ENCODE results near the gene ACTR3C.
A peak's percentile ranks its signal among the peaks of the same experiment; 100 is the strongest.
"Not testable (repeated sequence)": the region's sequence is repeated elsewhere in the genome, so short reads cannot be mapped to it uniquely, and the experiment has no call there.

ACTR3C gene

GRCh38 chr7:150281681-150282403, 41.5 kb downstream of the ACTR3C start:
- not testable (repeated sequence) for DNase-seq (ENCODE audit: low spot score)

- not testable (repeated sequence) for DNase-seq (ENCODE audit: low spot score)
Observed at GRCh38 chr7:150278383-150278782, 45.0 kb downstream of the ACTR3C start.

DNA sequence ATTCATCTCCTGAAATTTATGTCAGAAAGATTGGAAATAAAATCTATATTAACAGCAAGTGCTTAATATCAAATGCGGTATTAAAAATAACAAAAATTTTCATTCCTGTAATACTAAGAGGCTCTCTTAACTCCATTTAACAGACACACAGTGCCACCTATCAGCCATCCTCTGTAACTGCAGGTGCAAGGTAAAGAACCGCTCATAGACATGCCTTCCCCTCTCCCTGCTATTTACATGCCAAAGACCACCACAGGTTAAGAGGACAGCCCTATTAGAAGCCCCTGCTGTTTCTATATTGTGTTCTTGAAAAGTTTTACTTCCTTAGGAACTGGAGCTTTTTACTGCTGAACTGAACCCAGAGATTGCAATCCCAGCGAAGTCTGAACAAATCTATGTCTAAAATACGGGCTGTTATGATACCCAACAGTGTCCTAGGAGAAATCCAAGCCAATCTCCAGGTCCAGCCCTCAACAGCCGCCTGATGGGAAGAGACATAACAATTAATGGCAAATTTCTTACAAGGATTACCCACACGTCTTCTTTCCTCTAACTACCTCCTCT, 47.1 kb downstream of the ACTR3C start:
- DNase-seq (ENCODE audit: low spot score) = peak; percentile 13

DNA sequence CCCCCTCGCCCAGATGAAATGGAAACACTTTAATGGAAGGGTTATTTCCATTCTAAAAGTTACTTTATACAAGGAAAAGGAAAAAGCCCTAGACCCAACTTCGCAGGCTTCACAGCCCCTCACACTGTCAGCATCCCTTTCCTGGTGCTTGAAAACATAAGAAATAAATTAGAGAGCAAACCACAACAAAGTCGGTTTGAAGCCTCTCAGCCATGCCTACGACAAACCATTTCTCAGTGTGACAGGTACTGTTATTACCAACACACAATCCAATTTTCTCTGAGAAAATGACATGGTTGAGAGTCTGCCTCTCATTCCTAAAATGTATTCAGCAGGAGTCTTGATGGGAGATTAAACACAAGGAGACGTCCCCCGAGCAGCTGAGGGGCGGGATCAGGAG, 51.4 kb downstream of the ACTR3C start:
- DNase-seq (ENCODE audit: low spot score) = not testable (repeated sequence)

DNA sequence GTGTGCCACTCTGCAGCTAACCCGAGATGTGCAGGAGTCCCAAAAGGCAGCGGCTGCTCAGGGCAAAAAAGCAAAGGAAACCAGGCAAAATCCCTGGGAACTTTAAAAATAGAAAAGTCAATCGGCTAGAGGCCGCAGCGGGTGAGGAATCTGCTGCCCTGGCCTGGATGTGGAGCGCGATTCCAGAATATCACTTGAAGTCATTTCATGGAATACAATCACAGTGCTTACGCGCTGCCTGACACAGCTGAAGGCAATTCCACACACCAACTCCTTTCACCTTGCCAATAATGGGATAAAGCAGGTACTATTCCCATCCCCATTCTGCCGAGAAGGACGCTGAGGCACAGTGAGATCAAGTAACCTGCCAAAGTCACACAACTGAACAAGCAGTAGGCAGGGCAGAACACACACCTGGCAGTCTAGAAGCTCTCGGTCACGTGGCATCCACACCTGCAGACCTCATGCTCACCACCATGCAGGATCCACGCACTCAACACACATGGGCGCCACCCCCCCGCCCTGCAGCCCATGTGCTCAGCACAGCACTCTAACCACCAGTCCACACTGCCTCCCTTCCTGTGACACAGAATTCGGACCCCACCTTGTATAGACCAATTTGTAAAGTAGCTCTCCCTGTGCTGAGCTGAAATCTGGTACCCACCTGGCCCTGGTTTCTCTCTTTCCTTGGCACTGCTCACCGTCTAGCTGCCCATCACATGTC, 53.1 kb downstream of the ACTR3C start:
- DNase-seq (ENCODE audit: low spot score) = not testable (repeated sequence)

DNA sequence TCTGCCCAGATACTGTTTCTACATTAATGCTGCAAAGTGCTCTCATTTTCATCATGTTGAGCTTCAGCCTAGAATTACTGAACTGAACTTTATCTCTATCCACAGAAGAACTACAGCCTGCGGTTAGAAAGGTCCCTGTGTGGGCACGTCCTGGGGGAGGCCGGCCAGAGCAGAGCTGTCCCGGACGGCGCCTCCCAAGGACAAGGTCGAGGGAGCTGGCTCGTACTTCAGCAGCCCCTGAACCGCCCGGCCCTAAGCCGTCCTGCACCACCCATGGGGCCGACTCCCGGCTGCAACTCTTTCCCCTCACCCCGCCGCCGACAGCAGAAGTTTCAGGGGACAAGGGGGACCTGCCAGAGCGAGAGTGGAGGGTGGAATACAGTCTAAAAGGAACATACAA, 54.5 kb downstream of the ACTR3C start:
- DNase-seq (ENCODE audit: low spot score) = not testable (repeated sequence)

- DNase-seq (ENCODE audit: low spot score) = not testable (repeated sequence)
Observed at GRCh38 chr7:150268287-150268686, 55.1 kb downstream of the ACTR3C start.

GRCh38 chr7:150266953-150267665, 56.2 kb downstream of the ACTR3C start:
- not testable (repeated sequence) for DNase-seq (ENCODE audit: low spot score)

DNA sequence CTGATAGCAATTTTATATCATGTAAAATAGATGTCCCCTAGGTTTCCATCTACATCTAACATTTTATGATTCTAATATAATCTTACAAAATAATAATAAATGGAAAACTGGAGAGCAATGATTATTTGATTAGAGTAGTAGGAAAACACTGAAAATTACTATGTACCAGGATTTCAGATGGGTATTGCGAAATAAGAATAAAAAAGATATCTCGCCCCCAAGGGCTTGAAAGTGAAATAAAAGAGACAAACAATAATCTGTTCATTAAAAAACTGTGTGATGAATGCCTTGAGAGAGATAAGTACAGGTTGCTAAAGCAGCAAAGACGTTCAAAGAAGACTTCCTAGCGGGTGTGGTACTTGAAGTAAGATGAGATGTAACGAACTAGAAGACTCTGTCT, 60.7 kb downstream of the ACTR3C start:
- DNase-seq (ENCODE audit: low spot score) = not testable (repeated sequence)

DNA sequence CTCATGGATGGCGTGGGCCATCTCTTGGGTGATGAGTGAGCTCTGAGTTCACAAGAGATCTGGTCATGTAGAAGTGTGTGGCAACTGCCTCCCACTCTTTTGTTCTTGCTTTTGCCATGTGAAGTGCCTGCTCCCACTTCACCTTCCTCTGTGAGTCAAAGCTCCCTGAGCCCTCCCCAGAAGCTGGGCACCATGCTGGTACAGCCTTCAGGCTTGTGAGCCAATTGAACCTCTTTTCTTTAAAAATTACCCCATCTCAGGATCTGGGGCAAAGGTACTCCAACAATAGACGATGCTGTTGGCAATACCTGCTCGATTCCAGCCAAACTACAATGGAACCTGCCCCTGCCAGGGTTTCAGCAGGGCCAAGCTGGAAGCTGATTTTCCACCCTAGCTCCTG, 75.6 kb downstream of the ACTR3C start:
- DNase-seq (ENCODE audit: low spot score) = not testable (repeated sequence)

DNA sequence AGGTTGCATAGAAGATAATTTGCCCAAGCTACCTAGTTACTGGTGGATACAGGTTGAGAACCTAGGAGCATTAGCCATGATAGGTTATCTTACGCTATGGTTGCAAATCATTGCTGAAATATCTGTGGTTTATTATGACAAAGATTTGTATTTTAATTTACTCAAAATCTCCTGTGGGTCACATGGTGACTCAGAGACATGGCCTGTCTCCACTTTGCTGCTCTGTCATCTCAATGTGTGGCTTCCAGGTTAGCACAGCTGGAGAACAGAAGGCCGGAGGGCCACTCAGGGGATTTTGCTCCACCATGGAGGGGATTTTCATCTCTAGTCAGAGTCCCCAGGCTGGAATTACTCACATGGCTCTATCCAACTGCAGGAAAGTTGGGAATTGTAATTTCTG, 78.1 kb downstream of the ACTR3C start:
- DNase-seq (ENCODE audit: low spot score) = not testable (repeated sequence)

DNA sequence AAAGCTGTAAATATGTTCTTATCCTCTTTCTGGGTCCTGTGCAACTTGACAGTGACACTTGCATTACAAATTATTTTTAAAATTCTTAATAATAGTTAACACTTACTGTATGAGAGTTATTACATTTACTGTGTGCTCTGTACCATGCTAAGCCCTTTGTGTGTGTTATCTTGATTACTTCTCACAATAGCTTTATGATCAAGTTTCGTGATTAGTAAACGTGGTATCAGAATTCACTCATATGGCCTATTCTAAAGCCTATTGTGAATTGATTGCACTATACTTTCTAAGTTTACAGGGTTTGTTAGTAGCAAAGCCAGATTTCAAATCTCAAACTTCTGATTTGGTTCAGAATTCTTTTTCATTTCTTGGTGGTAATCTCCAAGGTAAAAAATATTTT, 80.4 kb downstream of the ACTR3C start:
- DNase-seq (ENCODE audit: low spot score) = not testable (repeated sequence)

DNA sequence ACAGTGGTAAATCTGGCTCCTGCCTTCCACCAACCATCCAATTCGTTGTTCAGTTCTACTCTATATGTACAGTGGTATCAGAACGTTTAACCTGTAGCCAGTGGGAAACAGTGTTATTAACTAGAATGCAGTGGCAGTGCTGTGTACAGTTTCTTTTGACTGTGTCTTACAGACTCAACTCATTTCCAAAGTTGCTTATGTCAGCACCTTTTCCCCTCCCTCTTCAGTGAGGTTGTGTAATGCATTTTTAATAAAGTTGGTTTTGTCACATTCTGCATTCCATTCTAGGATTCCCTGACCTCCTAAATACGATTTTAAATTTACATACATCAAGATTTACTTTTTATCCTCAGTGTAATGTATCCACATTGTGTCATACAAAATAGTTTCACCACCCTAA, 97.9 kb downstream of the ACTR3C start:
- not testable (repeated sequence) for DNase-seq (ENCODE audit: low spot score)

- DNase-seq (ENCODE audit: low spot score) = not testable (repeated sequence)
Observed at GRCh38 chr7:150222083-150222972, 101.0 kb downstream of the ACTR3C start.

- not testable (repeated sequence) for DNase-seq (ENCODE audit: low spot score)
Observed at GRCh38 chr7:150220673-150221181, 102.6 kb downstream of the ACTR3C start.

DNA sequence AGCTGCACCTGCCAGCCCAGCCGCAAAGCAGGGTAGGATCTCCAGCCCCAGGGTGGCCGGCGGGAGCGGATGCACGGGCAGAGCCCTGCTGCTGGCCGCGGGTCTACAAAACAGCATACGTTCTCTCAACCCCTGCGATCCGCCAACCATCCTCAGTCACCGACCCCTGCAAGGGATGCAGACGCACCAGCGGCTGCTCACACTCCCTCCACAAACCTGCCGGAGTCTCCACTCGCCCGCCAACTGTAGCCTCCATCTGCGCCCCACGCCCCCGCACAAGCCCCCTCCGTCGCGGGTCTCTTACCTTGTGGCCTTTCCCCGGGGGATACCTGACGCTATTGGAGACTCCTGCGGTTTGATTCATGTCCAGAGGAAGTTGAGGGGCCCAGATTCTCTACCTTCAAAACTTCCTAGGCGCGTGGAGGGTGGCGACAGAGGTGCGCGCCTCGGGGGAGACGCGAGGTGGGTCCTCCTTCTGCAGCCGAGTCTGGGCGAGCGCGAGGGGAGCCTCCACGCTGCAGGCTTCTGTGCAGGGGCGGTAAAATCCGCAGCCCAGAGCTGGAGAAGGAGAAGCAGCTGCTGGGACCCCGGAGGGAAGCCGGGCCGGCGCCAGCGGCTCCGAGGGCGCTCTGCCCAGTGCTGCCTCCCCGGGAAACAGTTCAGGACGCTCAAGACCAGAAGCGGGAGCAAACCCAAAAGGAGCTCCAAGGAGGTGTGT, 103.2 kb downstream of the ACTR3C start:
- not testable (repeated sequence) for DNase-seq (ENCODE audit: low spot score)

DNA sequence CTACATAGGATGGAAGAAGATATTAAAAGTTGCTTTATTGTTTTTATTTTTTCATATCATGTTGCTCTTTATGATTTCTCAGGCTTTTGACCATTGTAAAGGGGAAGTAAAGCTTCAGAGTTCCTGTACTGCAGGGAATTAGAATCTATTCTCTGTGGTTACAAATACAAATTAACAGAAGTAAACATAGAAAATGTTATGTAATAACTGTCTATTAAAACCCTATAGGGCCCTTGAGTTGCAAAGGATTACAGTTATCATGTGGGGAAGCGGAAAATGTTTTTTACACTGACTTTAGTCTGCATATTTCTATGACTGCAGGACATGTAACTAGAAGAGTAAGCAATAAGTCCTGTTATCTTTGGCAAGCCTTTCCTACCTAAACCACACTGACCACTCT, 116.5 kb downstream of the ACTR3C start:
- DNase-seq (ENCODE audit: low spot score) = not testable (repeated sequence)

DNA sequence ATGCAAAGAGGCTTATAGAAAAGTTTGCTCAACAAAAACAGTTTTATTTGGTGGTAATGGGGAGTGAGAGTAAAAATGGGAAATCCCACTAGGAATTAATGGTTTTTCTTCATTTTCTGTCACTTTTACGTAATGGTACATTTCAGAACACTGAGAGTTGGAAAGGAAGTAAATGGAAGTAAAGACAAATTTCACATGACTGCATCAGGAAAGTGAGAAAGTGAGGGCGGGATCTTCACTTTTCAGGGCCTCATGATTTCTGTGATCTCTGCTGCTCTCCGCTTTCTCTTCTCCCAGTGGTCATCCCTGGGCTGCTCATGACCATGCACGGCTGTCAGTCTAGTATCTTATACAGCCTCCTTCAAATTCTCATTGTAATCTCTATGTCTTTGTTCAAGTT, 117.5 kb downstream of the ACTR3C start:
- not testable (repeated sequence) for DNase-seq (ENCODE audit: low spot score)

- not testable (repeated sequence) for DNase-seq (ENCODE audit: low spot score)
Observed at GRCh38 chr7:150204577-150204976, 118.8 kb downstream of the ACTR3C start.

DNA sequence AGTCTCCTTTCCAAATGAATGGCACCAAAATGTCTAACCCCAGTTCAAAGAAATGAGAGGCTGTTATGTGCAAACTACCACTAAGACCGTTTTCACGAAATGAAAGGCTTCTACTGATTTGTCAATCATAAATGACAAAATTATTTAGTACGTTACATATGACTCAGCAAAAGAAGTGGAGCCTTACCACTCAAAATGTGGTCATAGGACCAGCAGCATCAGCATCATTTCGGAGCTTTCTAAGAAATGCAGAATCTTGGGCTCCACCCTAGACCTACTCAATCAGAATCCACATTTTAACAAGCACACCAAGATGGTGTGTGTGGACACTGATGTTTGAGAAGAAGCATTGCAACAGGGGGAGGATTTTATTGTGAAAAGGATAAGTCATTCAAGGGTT, 120.5 kb downstream of the ACTR3C start:
- DNase-seq (ENCODE audit: low spot score) = not testable (repeated sequence)
